ENCODE measurements around the gene MAP3K7. TPM values are rescaled to one million over a fixed set of nuclear protein-coding genes. Genes with fewer than 3 reads are reported as not detected.

MAP3K7 gene
- total RNA-seq, 2 donors from 2014 or later: 40.1 to 50.9 TPM

- Mint-ChIP-seq H3K27ac (no peak overlapping the region), H3K4me1 (no peaks in the 10 kb centered on the region), H3K4me3 (no peak overlapping the region), H3K27me3 (ENCODE audit: insufficient read depth) (no peaks in the 10 kb centered on the region), H3K36me3 (ENCODE audit: low read depth) (peaks cover 49% of the 10 kb centered on the region), H3K9me3 (no peaks in the 10 kb centered on the region)
- TF ChIP-seq CTCF (conservative IDR thresholded peaks at IDR 0.05): no peak
- Histone ChIP-seq H3K4me1 (ENCODE audit: control insufficient read depth, insufficient read depth, low read length) (no peaks in the 10 kb centered on the region), H3K4me3 (ENCODE audit: low read length) (no peak overlapping the region), H3K9me3 (ENCODE audit: control insufficient read depth, low read length) (no peaks in the 10 kb centered on the region), H3K27ac (ENCODE audit: low read depth, low read length) (no peak overlapping the region), H3K36me3 (ENCODE audit: control insufficient read depth, insufficient read depth, low read length) (peaks cover 85% of the 10 kb centered on the region), H3K27me3 (ENCODE audit: control insufficient read depth, insufficient read depth, low read length, poor library complexity, severe bottlenecking) (no peaks in the 10 kb centered on the region), H3K9ac (ENCODE audit: extremely low read depth, low read length, poor library complexity, severe bottlenecking) (no peak overlapping the region)
- DNase-seq: no peak
- WGBS, 2 experiments (ENCODE audit: insufficient coverage in 1 of 2, insufficient read length in 1 of 2): 96 to 100% methylated on average over 1 to 3 of the region's 3 CpGs
Observed at GRCh38 chr6:90545448-90545847, 41.4 kb downstream of the MAP3K7 start.

DNA sequence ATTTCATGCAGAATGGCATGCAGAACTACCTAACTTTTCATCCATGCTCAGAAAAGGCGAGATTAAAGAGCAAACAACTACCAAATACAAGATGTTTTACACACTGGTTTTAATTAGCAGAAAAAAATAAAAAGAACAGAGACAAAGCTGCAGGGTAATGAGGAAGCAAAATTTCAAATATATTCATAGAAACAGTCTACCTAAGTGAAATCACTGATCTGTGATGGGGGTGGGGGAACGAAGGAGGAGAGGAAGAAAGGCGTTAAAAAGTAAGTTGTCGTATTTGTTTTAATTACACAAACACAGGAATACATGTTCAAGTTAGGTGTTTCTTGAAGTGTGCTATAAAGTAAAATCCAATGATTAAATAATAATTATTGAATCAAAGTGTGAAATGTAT lies 42.1 kb downstream of the MAP3K7 start:
- Histone ChIP-seq H3K9me3 (ENCODE audit: control insufficient read depth, low read length) (no peaks in the 10 kb centered on the region), H3K4me1 (ENCODE audit: control insufficient read depth, insufficient read depth, low read length) (no peaks in the 10 kb centered on the region), H3K27ac (ENCODE audit: low read depth, low read length) (no peak overlapping the region), H3K4me3 (ENCODE audit: low read length) (no peak overlapping the region), H3K9ac (ENCODE audit: extremely low read depth, low read length, poor library complexity, severe bottlenecking) (no peak overlapping the region), H3K36me3 (ENCODE audit: control insufficient read depth, insufficient read depth, low read length) (peaks cover 80% of the 10 kb centered on the region), H3K27me3 (ENCODE audit: control insufficient read depth, insufficient read depth, low read length, poor library complexity, severe bottlenecking) (no peaks in the 10 kb centered on the region)
- no peaks in the 10 kb centered on the region for H3K27me3 Mint-ChIP-seq (ENCODE audit: insufficient read depth)
- no peaks in the 10 kb centered on the region for H3K4me1 Mint-ChIP-seq
- no peak overlapping the region for H3K4me3 Mint-ChIP-seq
- no peaks in the 10 kb centered on the region for H3K9me3 Mint-ChIP-seq
- no peak for DNase-seq
- H3K27ac Mint-ChIP-seq: no peak overlapping the region
- TF ChIP-seq CTCF (conservative IDR thresholded peaks at IDR 0.05): no peak
- 93% methylated on average over 1 of the region's 4 CpGs; no CpG with 5 or more reads in 1 of the 2 experiments for WGBS, 2 experiments (ENCODE audit: insufficient coverage in 1 of 2, insufficient read length in 1 of 2)
- H3K36me3 Mint-ChIP-seq (ENCODE audit: low read depth): peaks cover 49% of the 10 kb centered on the region

GRCh38 chr6:90544081-90544480 lies 42.8 kb downstream of the MAP3K7 start:
- Mint-ChIP-seq H3K9me3 (no peaks in the 10 kb centered on the region), H3K4me1 (no peaks in the 10 kb centered on the region), H3K4me3 (no peak overlapping the region), H3K27me3 (ENCODE audit: insufficient read depth) (no peaks in the 10 kb centered on the region), H3K27ac (no peak overlapping the region), H3K36me3 (ENCODE audit: low read depth) (peaks cover 44% of the 10 kb centered on the region)
- H3K4me1 ChIP-seq (ENCODE audit: control insufficient read depth, insufficient read depth, low read length): no peaks in the 10 kb centered on the region
- peaks cover 80% of the 10 kb centered on the region for H3K36me3 ChIP-seq (ENCODE audit: control insufficient read depth, insufficient read depth, low read length)
- no peak for TF ChIP-seq CTCF (conservative IDR thresholded peaks at IDR 0.05)
- no peaks in the 10 kb centered on the region for H3K27me3 ChIP-seq (ENCODE audit: control insufficient read depth, insufficient read depth, low read length, poor library complexity, severe bottlenecking)
- DNase-seq: no peak
- H3K9ac ChIP-seq (ENCODE audit: extremely low read depth, low read length, poor library complexity, severe bottlenecking): no peak overlapping the region
- H3K4me3 ChIP-seq (ENCODE audit: low read length): no peak overlapping the region
- H3K27ac ChIP-seq (ENCODE audit: low read depth, low read length): no peak overlapping the region
- no peaks in the 10 kb centered on the region for H3K9me3 ChIP-seq (ENCODE audit: control insufficient read depth, low read length)

All from endodermal cell (in vitro differentiated cells).